GM12873 (cell line): ENCODE results near the gene MAN1A2.

Source experiments
- CTCF ChIP-seq: IDR thresholded peaks from 2 replicates; pipeline ENCODE4 v1.5.1; 2012; ENCODE audit warnings: low read depth, mild to moderate bottlenecking, moderate library complexity, low read length, control low read depth; ENCODE audit not compliant: insufficient read depth; ENCODE audit errors: missing control alignments

MAN1A2 gene

GRCh38 chr1:117572546-117572945 is 205.3 kb downstream of the MAN1A2 start:
- TF ChIP-seq CTCF, result no peak

GRCh38 chr1:117573386-117574023 is 206.3 kb downstream of the MAN1A2 start:
- no peak for TF ChIP-seq CTCF

GRCh38 chr1:117574161-117574835 is 207.0 kb downstream of the MAN1A2 start:
- no peak for TF ChIP-seq CTCF

- no peak for TF ChIP-seq CTCF
Observed at GRCh38 chr1:117575586-117576225, 208.5 kb downstream of the MAN1A2 start.

- TF ChIP-seq CTCF, result no peak
Observed at GRCh38 chr1:117576236-117576635, 209.0 kb downstream of the MAN1A2 start.

- no peak for TF ChIP-seq CTCF
Observed at GRCh38 chr1:117577191-117577885, 210.1 kb downstream of the MAN1A2 start.

GRCh38 chr1:117578466-117578865 is 211.2 kb downstream of the MAN1A2 start:
- no peak for TF ChIP-seq CTCF
